ENCODE results near the gene EPHB2.
A peak's percentile ranks its signal among the peaks of the same experiment; 100 is the strongest.

EPHB2 gene

GRCh38 chr1:22910986-22911651 lies 200.5 kb downstream of the EPHB2 start (continued):
- no peak for TF ChIP-seq MZF1 (tag by site-specific recombination; IDR thresholded peaks at IDR 0.05; ENCODE audit: borderline replicate concordance)
- no peak for TF ChIP-seq ZNF449 (tag by site-specific recombination; IDR thresholded peaks at IDR 0.05)
- TF ChIP-seq ZNF146 (tag by site-specific recombination; IDR thresholded peaks at IDR 0.05) = no peak
- TF ChIP-seq GFI1B (tag by site-specific recombination; IDR thresholded peaks at IDR 0.05) = 0 out of 2 replicates have a peak, but pooled peaks have one; percentile 32
- no peak for TF ChIP-seq ZNF350 (tag by site-specific recombination; IDR thresholded peaks at IDR 0.05)
- no peak for TF ChIP-seq ZBTB20 (tag by site-specific recombination; IDR thresholded peaks at IDR 0.05)
- TF ChIP-seq ZNF302 (tag by site-specific recombination; IDR thresholded peaks at IDR 0.05; ENCODE audit: low read depth) = no peak
- 0 out of 2 replicates have a peak, but pooled peaks have one; percentile 52 for TF ChIP-seq ZNF501 (tag by site-specific recombination; IDR thresholded peaks at IDR 0.05)
- TF ChIP-seq ZNF473 (tag by site-specific recombination; IDR thresholded peaks at IDR 0.05) = no peak
- peak; percentile 18; the same call in 1 of the 2 replicates for TF ChIP-seq ZNF266 (tag by site-specific recombination; IDR thresholded peaks at IDR 0.05; ENCODE audit: low read depth)
- TF ChIP-seq, protein P1, sequence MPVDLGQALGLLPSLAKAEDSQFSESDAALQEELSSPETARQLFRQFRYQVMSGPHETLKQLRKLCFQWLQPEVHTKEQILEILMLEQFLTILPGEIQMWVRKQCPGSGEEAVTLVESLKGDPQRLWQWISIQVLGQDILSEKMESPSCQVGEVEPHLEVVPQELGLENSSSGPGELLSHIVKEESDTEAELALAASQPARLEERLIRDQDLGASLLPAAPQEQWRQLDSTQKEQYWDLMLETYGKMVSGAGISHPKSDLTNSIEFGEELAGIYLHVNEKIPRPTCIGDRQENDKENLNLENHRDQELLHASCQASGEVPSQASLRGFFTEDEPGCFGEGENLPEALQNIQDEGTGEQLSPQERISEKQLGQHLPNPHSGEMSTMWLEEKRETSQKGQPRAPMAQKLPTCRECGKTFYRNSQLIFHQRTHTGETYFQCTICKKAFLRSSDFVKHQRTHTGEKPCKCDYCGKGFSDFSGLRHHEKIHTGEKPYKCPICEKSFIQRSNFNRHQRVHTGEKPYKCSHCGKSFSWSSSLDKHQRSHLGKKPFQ (tag by site-specific recombination; IDR thresholded peaks at IDR 0.05) = no peak
- peak; percentile 62; the same call in 1 of the 2 replicates for TF ChIP-seq ZNF140 (tag by site-specific recombination; IDR thresholded peaks at IDR 0.05)
- 0 out of 2 replicates have a peak, but pooled peaks have one; percentile 47 for TF ChIP-seq ZNF558 (tag by site-specific recombination; IDR thresholded peaks at IDR 0.05)
- TF ChIP-seq ZNF624 (tag by site-specific recombination; IDR thresholded peaks at IDR 0.05) = no peak
- TF ChIP-seq ZNF416 (tag by site-specific recombination; IDR thresholded peaks at IDR 0.05) = no peak
- TF ChIP-seq ZFP37 (tag by site-specific recombination; IDR thresholded peaks at IDR 0.05) = 0 out of 2 replicates have a peak, but pooled peaks have one; percentile 41
- TF ChIP-seq ZBTB6 (tag by site-specific recombination; IDR thresholded peaks at IDR 0.05) = no peak
- TF ChIP-seq ZNF324 (tag by site-specific recombination; IDR thresholded peaks at IDR 0.05) = no peak
- TF ChIP-seq, protein P2, sequence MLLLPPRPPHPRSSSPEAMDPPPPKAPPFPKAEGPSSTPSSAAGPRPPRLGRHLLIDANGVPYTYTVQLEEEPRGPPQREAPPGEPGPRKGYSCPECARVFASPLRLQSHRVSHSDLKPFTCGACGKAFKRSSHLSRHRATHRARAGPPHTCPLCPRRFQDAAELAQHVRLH (tag by site-specific recombination; IDR thresholded peaks at IDR 0.05) = no peak
- TF ChIP-seq ZNF426 (tag by site-specific recombination; IDR thresholded peaks at IDR 0.05) = peak; percentile 83
- TF ChIP-seq ZNF341 (tag by site-specific recombination; IDR thresholded peaks at IDR 0.05; ENCODE audit: low read depth) = no peak
- TF ChIP-seq ZNF530 (tag by site-specific recombination; IDR thresholded peaks at IDR 0.05; ENCODE audit: low read depth) = no peak
- 0 out of 2 replicates have a peak, but pooled peaks have one; percentile 48 for TF ChIP-seq ZNF629 (tag by site-specific recombination; IDR thresholded peaks at IDR 0.05)
- TF ChIP-seq ZNF664 (tag by site-specific recombination; IDR thresholded peaks at IDR 0.05) = peak; percentile 70; the same call in 1 of the 2 replicates
- TF ChIP-seq ZSCAN16 (tag by site-specific recombination; IDR thresholded peaks at IDR 0.05) = no peak
- no peak; the same call in 1 of the 2 replicates for TF ChIP-seq ZNF654 (tag by site-specific recombination; IDR thresholded peaks at IDR 0.05; ENCODE audit: low read depth)
- TF ChIP-seq ZNF510 (tag by site-specific recombination; IDR thresholded peaks at IDR 0.05; ENCODE audit: insufficient replicate concordance) = no peak
- TF ChIP-seq, protein P3, sequence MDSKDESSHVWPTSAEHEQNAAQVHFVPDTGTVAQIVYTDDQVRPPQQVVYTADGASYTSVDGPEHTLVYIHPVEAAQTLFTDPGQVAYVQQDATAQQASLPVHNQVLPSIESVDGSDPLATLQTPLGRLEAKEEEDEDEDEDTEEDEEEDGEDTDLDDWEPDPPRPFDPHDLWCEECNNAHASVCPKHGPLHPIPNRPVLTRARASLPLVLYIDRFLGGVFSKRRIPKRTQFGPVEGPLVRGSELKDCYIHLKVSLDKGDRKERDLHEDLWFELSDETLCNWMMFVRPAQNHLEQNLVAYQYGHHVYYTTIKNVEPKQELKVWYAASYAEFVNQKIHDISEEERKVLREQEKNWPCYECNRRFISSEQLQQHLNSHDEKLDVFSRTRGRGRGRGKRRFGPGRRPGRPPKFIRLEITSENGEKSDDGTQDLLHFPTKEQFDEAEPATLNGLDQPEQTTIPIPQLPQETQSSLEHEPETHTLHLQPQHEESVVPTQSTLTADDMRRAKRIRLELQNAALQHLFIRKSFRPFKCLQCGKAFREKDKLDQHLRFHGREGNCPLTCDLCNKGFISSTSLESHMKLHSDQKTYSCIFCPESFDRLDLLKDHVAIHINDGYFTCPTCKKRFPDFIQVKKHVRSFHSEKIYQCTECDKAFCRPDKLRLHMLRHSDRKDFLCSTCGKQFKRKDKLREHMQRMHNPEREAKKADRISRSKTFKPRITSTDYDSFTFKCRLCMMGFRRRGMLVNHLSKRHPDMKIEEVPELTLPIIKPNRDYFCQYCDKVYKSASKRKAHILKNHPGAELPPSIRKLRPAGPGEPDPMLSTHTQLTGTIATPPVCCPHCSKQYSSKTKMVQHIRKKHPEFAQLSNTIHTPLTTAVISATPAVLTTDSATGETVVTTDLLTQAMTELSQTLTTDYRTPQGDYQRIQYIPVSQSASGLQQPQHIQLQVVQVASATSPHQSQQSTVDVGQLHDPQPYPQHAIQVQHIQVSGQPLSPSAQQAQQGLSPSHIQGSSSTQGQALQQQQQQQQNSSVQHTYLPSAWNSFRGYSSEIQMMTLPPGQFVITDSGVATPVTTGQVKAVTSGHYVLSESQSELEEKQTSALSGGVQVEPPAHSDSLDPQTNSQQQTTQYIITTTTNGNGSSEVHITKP (tag by site-specific recombination; IDR thresholded peaks at IDR 0.05) = no peak
- TF ChIP-seq, protein P4, sequence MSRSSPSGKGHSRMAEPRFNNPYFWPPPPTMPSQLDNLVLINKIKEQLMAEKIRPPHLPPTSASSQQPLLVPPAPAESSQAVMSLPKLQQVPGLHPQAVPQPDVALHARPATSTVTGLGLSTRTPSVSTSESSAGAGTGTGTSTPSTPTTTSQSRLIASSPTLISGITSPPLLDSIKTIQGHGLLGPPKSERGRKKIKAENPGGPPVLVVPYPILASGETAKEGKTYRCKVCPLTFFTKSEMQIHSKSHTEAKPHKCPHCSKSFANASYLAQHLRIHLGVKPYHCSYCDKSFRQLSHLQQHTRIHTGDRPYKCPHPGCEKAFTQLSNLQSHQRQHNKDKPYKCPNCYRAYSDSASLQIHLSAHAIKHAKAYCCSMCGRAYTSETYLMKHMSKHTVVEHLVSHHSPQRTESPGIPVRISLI (tag by site-specific recombination; IDR thresholded peaks at IDR 0.05) = no peak

All from HEK293 (cell line).